Measurements from ENCODE around the gene CAPN13.

The CAPN13 gene

GRCh38 chr2:30683236-30683956 is 123.8 kb downstream of the CAPN13 start:
- DNase-seq (ENCODE audit: low read depth in 2 of 2): no peak

GRCh38 chr2:30681022-30681421 is 126.2 kb downstream of the CAPN13 start:
- no peak for DNase-seq (ENCODE audit: low read depth in 2 of 2)

GRCh38 chr2:30680121-30680520 is 127.1 kb downstream of the CAPN13 start:
- no peak for DNase-seq (ENCODE audit: low read depth in 2 of 2)

GRCh38 chr2:30679426-30680088 is 127.7 kb downstream of the CAPN13 start:
- no peak for DNase-seq (ENCODE audit: low read depth in 2 of 2)

GRCh38 chr2:30678410-30679137 is 128.7 kb downstream of the CAPN13 start:
- DNase-seq (ENCODE audit: low read depth in 2 of 2): no peak

- DNase-seq (ENCODE audit: low read depth in 2 of 2): no peak
These were observed 129.3 kb downstream of the CAPN13 start for GRCh38 chr2:30677861-30678385.

- no peak for DNase-seq (ENCODE audit: low read depth in 2 of 2)
These were observed 130.0 kb downstream of the CAPN13 start for GRCh38 chr2:30677231-30677630.

- no peak for DNase-seq (ENCODE audit: low read depth in 2 of 2)
These were observed 131.5 kb downstream of the CAPN13 start for GRCh38 chr2:30675758-30676157.

- DNase-seq (ENCODE audit: low read depth in 2 of 2): no peak
These were observed 134.1 kb downstream of the CAPN13 start for GRCh38 chr2:30673127-30673526.

All from stimulated activated CD4-positive, alpha-beta T cell treated with anti-CD3 and anti-CD28 coated beads, Interleukin-4, amount 100 ng/mL, for 48 hours (primary cell).